ENCODE measurements around the gene NR6A1.

The NR6A1 gene

GRCh38 chr9:124482431-124483031 is 288.6 kb downstream of the NR6A1 start:
- Histone ChIP-seq H2BK15ac (ENCODE audit: low read depth, poor library complexity, severe bottlenecking) (no peak overlapping the region), H2BK120ac (ENCODE audit: low read depth, low read length) (no peak overlapping the region), H2AK5ac (ENCODE audit: low read length, severe bottlenecking) (no peak overlapping the region), H4K91ac (ENCODE audit: low read length) (no peak overlapping the region), H3K9me3 (ENCODE audit: control insufficient read depth, low read length) (no peaks in the 10 kb centered on the region), H2BK5ac (ENCODE audit: low read depth, low read length, poor library complexity, severe bottlenecking) (no peak overlapping the region), H3K36me3 (ENCODE audit: control insufficient read depth in 1 of 2, insufficient read depth in 2 of 2, low read depth in 1 of 2, low read length in 2 of 2) (no peaks in the 10 kb centered on the region), H2BK12ac (ENCODE audit: low read length in 2 of 2) (no peak overlapping the region), H3K27me3 (ENCODE audit: control insufficient read depth in 1 of 2, insufficient read depth in 1 of 2, low read length in 2 of 2) (peaks cover 63 to 86% of the 10 kb centered on the region in 2 experiments), H3K14ac (ENCODE audit: low read length in 2 of 2) (no peak overlapping the region), H3K4ac (ENCODE audit: low read depth in 1 of 2, low read length in 2 of 2) (no peak overlapping the region), H3K4me1 (ENCODE audit: control insufficient read depth, insufficient read depth, low read depth, low read length) (peaks cover 9% of the 10 kb centered on the region), H2AFZ (ENCODE audit: low read depth, low read length) (no peak overlapping the region), H3K79me1 (replicated peaks; ENCODE audit: low read length, poor library complexity, severe bottlenecking) (no peaks in the 10 kb centered on the region), H3K23ac (ENCODE audit: low read length in 2 of 2) (no peak overlapping the region), H3K18ac (ENCODE audit: low read depth in 1 of 2, low read length in 2 of 2) (no peak overlapping the region), H4K8ac (ENCODE audit: low read length) (no peak overlapping the region), H3K4me2 (ENCODE audit: low read length, poor library complexity, severe bottlenecking) (no peak overlapping the region), H3K27ac (ENCODE audit: low read length, poor library complexity, severe bottlenecking) (no peak overlapping the region), H3K4me3 (ENCODE audit: insufficient read depth in 1 of 2, low read depth in 1 of 2, low read length in 2 of 2) (peak overlapping the region in 1 of 2 experiments; percentile 7), H3K9ac (ENCODE audit: low read length) (no peak overlapping the region)
- DNase-seq = no peak
- WGBS = 80% methylated on average over 13 of the region's 26 CpGs

- no peak overlapping the region for H3K18ac ChIP-seq (ENCODE audit: low read depth in 1 of 2, low read length in 2 of 2)
- no peak overlapping the region for H3K23ac ChIP-seq (ENCODE audit: low read length in 2 of 2)
- H4K8ac ChIP-seq (ENCODE audit: low read length) = no peak overlapping the region
- no peak overlapping the region for H2BK120ac ChIP-seq (ENCODE audit: low read depth, low read length)
- no peak overlapping the region for H2BK12ac ChIP-seq (ENCODE audit: low read length in 2 of 2)
- H3K36me3 ChIP-seq (ENCODE audit: control insufficient read depth in 1 of 2, insufficient read depth in 2 of 2, low read depth in 1 of 2, low read length in 2 of 2) = no peaks in the 10 kb centered on the region
- 87% methylated on average over 17 of the region's 17 CpGs for WGBS
- H3K9me3 ChIP-seq (ENCODE audit: control insufficient read depth, low read length) = no peaks in the 10 kb centered on the region
- H3K79me1 ChIP-seq (replicated peaks; ENCODE audit: low read length, poor library complexity, severe bottlenecking) = no peaks in the 10 kb centered on the region
- H2BK5ac ChIP-seq (ENCODE audit: low read depth, low read length, poor library complexity, severe bottlenecking) = no peak overlapping the region
- H3K4me2 ChIP-seq (ENCODE audit: low read length, poor library complexity, severe bottlenecking) = no peak overlapping the region
- no peak overlapping the region for H3K4ac ChIP-seq (ENCODE audit: low read depth in 1 of 2, low read length in 2 of 2)
- no peak overlapping the region for H4K91ac ChIP-seq (ENCODE audit: low read length)
- peaks cover 63 to 86% of the 10 kb centered on the region in 2 experiments for H3K27me3 ChIP-seq (ENCODE audit: control insufficient read depth in 1 of 2, insufficient read depth in 1 of 2, low read length in 2 of 2)
- DNase-seq = no peak
- no peak overlapping the region for H3K14ac ChIP-seq (ENCODE audit: low read length in 2 of 2)
- H3K4me3 ChIP-seq (ENCODE audit: insufficient read depth in 1 of 2, low read depth in 1 of 2, low read length in 2 of 2) = no peak overlapping the region
- no peak overlapping the region for H2AFZ ChIP-seq (ENCODE audit: low read depth, low read length)
- no peak overlapping the region for H2BK15ac ChIP-seq (ENCODE audit: low read depth, poor library complexity, severe bottlenecking)
- H3K4me1 ChIP-seq (ENCODE audit: control insufficient read depth, insufficient read depth, low read depth, low read length) = peaks cover 11% of the 10 kb centered on the region
- no peak overlapping the region for H3K27ac ChIP-seq (ENCODE audit: low read length, poor library complexity, severe bottlenecking)
- no peak overlapping the region for H2AK5ac ChIP-seq (ENCODE audit: low read length, severe bottlenecking)
- no peak overlapping the region for H3K9ac ChIP-seq (ENCODE audit: low read length)
Measured at GRCh38 chr9:124481115-124481514, 290.0 kb downstream of the NR6A1 start.

GRCh38 chr9:124480621-124480981 is 290.5 kb downstream of the NR6A1 start:
- no peak overlapping the region for H3K9ac ChIP-seq (ENCODE audit: low read length)
- no peak overlapping the region for H2BK120ac ChIP-seq (ENCODE audit: low read depth, low read length)

GRCh38 chr9:124479947-124480620 is 291.0 kb downstream of the NR6A1 start:
- H3K36me3 ChIP-seq (ENCODE audit: control insufficient read depth in 1 of 2, insufficient read depth in 2 of 2, low read depth in 1 of 2, low read length in 2 of 2) = no peaks in the 10 kb centered on the region
- DNase-seq = no peak
- no peak overlapping the region for H3K27ac ChIP-seq (ENCODE audit: low read length, poor library complexity, severe bottlenecking)
- no peak overlapping the region for H3K23ac ChIP-seq (ENCODE audit: low read length in 2 of 2)
- H4K8ac ChIP-seq (ENCODE audit: low read length) = no peak overlapping the region
- no peak overlapping the region for H2BK120ac ChIP-seq (ENCODE audit: low read depth, low read length)
- no peak overlapping the region for H3K14ac ChIP-seq (ENCODE audit: low read length in 2 of 2)
- no peaks in the 10 kb centered on the region for H3K79me1 ChIP-seq (replicated peaks; ENCODE audit: low read length, poor library complexity, severe bottlenecking)
- H3K4me3 ChIP-seq (ENCODE audit: insufficient read depth in 1 of 2, low read depth in 1 of 2, low read length in 2 of 2) = no peak overlapping the region
- H2BK5ac ChIP-seq (ENCODE audit: low read depth, low read length, poor library complexity, severe bottlenecking) = no peak overlapping the region
- H2BK15ac ChIP-seq (ENCODE audit: low read depth, poor library complexity, severe bottlenecking) = no peak overlapping the region
- H2AK5ac ChIP-seq (ENCODE audit: low read length, severe bottlenecking) = no peak overlapping the region
- no peak overlapping the region for H3K9ac ChIP-seq (ENCODE audit: low read length)
- no peak overlapping the region for H4K91ac ChIP-seq (ENCODE audit: low read length)
- no peak overlapping the region for H2AFZ ChIP-seq (ENCODE audit: low read depth, low read length)
- peaks cover 70 to 86% of the 10 kb centered on the region in 2 experiments for H3K27me3 ChIP-seq (ENCODE audit: control insufficient read depth in 1 of 2, insufficient read depth in 1 of 2, low read length in 2 of 2)
- no peak overlapping the region for H3K4me2 ChIP-seq (ENCODE audit: low read length, poor library complexity, severe bottlenecking)
- H2BK12ac ChIP-seq (ENCODE audit: low read length in 2 of 2) = no peak overlapping the region
- 76% methylated on average over 6 of the region's 6 CpGs for WGBS
- peaks cover 11% of the 10 kb centered on the region for H3K4me1 ChIP-seq (ENCODE audit: control insufficient read depth, insufficient read depth, low read depth, low read length)
- H3K9me3 ChIP-seq (ENCODE audit: control insufficient read depth, low read length) = no peaks in the 10 kb centered on the region
- H3K18ac ChIP-seq (ENCODE audit: low read depth in 1 of 2, low read length in 2 of 2) = no peak overlapping the region
- H3K4ac ChIP-seq (ENCODE audit: low read depth in 1 of 2, low read length in 2 of 2) = no peak overlapping the region

More at GRCh38 chr9:124480621-124480981, 290.5 kb downstream of the NR6A1 start:
- Histone ChIP-seq H3K14ac (ENCODE audit: low read length in 2 of 2) (no peak overlapping the region), H3K4me2 (ENCODE audit: low read length, poor library complexity, severe bottlenecking) (no peak overlapping the region), H4K8ac (ENCODE audit: low read length) (no peak overlapping the region), H2AFZ (ENCODE audit: low read depth, low read length) (no peak overlapping the region), H3K27ac (ENCODE audit: low read length, poor library complexity, severe bottlenecking) (no peak overlapping the region), H3K79me1 (replicated peaks; ENCODE audit: low read length, poor library complexity, severe bottlenecking) (no peaks in the 10 kb centered on the region), H2BK12ac (ENCODE audit: low read length in 2 of 2) (no peak overlapping the region), H2BK15ac (ENCODE audit: low read depth, poor library complexity, severe bottlenecking) (no peak overlapping the region), H3K18ac (ENCODE audit: low read depth in 1 of 2, low read length in 2 of 2) (no peak overlapping the region), H4K91ac (ENCODE audit: low read length) (no peak overlapping the region), H2BK5ac (ENCODE audit: low read depth, low read length, poor library complexity, severe bottlenecking) (no peak overlapping the region), H3K9me3 (ENCODE audit: control insufficient read depth, low read length) (no peaks in the 10 kb centered on the region), H3K23ac (ENCODE audit: low read length in 2 of 2) (no peak overlapping the region), H3K4ac (ENCODE audit: low read depth in 1 of 2, low read length in 2 of 2) (no peak overlapping the region), H3K27me3 (ENCODE audit: control insufficient read depth in 1 of 2, insufficient read depth in 1 of 2, low read length in 2 of 2) (peaks cover 67 to 86% of the 10 kb centered on the region in 2 experiments), H3K36me3 (ENCODE audit: control insufficient read depth in 1 of 2, insufficient read depth in 2 of 2, low read depth in 1 of 2, low read length in 2 of 2) (no peaks in the 10 kb centered on the region), H3K4me3 (ENCODE audit: insufficient read depth in 1 of 2, low read depth in 1 of 2, low read length in 2 of 2) (no peak overlapping the region), H2AK5ac (ENCODE audit: low read length, severe bottlenecking) (no peak overlapping the region), H3K4me1 (ENCODE audit: control insufficient read depth, insufficient read depth, low read depth, low read length) (peaks cover 11% of the 10 kb centered on the region)
- DNase-seq = peak; percentile 26
- WGBS = 21% methylated on average over 6 of the region's 7 CpGs
